ENCODE results near the gene RDH5. TPM values are rescaled to one million over a fixed set of nuclear protein-coding genes. Genes with fewer than 3 reads are reported as not detected.

RDH5 gene
- total and polyA plus RNA-seq, 8 donors, result 4.3 to 11.6 (median 10.2) TPM

- no peak overlapping the region for H3K27ac ChIP-seq
- ATAC-seq (no peak), DNase-seq (peak in 1 of 4 donors; percentile 13)
- no peak overlapping the region for H3K4me3 ChIP-seq
- no peaks in the 10 kb centered on the region for H3K27me3 ChIP-seq
- H3K4me1 ChIP-seq, result no peaks in the 10 kb centered on the region
- no peak for TF ChIP-seq CTCF (IDR thresholded peaks at IDR 0.05)
- H3K36me3 ChIP-seq, result peaks cover 0 to 1% of the 10 kb centered on the region in 2 donors
- intact Hi-C loops (cut with DNase I), result no loop called here
- no peaks in the 10 kb centered on the region for H3K9me3 ChIP-seq
Measured at GRCh38 chr12:55688716-55689655, 31.2 kb upstream of the RDH5 start.

- Histone ChIP-seq H3K36me3 (peaks cover 0 to 4% of the 10 kb centered on the region in 2 donors), H3K9me3 (no peaks in the 10 kb centered on the region), H3K27me3 (no peaks in the 10 kb centered on the region), H3K27ac (no peak overlapping the region), H3K4me3 (no peak overlapping the region), H3K4me1 (no peaks in the 10 kb centered on the region)
- TF ChIP-seq CTCF (IDR thresholded peaks at IDR 0.05), result no peak
- ATAC-seq (no peak), DNase-seq (peak in 1 of 4 donors; percentile 14)
- intact Hi-C loops (cut with DNase I), result no loop called here
Measured at GRCh38 chr12:55692631-55693322, 27.4 kb upstream of the RDH5 start.

- Histone ChIP-seq H3K9me3 (no peaks in the 10 kb centered on the region), H3K4me1 (no peaks in the 10 kb centered on the region), H3K36me3 (peaks cover 0 to 4% of the 10 kb centered on the region in 2 donors), H3K27ac (no peak overlapping the region), H3K4me3 (no peak overlapping the region), H3K27me3 (no peaks in the 10 kb centered on the region)
- intact Hi-C loops (cut with DNase I), result no loop called here
- ATAC-seq, result no peak
- DNase-seq, result peak in 1 of 4 donors; percentile 20
- no peak for TF ChIP-seq CTCF (IDR thresholded peaks at IDR 0.05)
Measured at GRCh38 chr12:55693323-55694187, 26.6 kb upstream of the RDH5 start.

GRCh38 chr12:55694188-55694515 lies 26.0 kb upstream of the RDH5 start:
- H3K9me3 ChIP-seq, result no peaks in the 10 kb centered on the region
- peaks cover 0 to 4% of the 10 kb centered on the region in 2 donors for H3K36me3 ChIP-seq
- H3K27ac ChIP-seq, result no peak overlapping the region
- no peak overlapping the region for H3K4me3 ChIP-seq
- H3K4me1 ChIP-seq, result no peaks in the 10 kb centered on the region
- DNase-seq (no peak), ATAC-seq (no peak)
- no peaks in the 10 kb centered on the region for H3K27me3 ChIP-seq
- intact Hi-C loops (cut with DNase I), result no loop called here
- no peak for TF ChIP-seq CTCF (IDR thresholded peaks at IDR 0.05)

Data from left lung (tissue), 10 donors.